B cell (primary cell): ENCODE measurements around the gene HOTAIR. TPM values are rescaled to one million over a fixed set of nuclear protein-coding genes. Genes with fewer than 3 reads are reported as not detected.
A peak's percentile ranks its signal among the peaks of the same experiment; 100 is the strongest.

Source experiments
- ATAC-seq: fragments of 200-7000 bp; cut with Tn5 transposase; one replicate; pipeline ENCODE4 v1.10.0; 2021; ENCODE audit warnings: low read depth, mild to moderate bottlenecking, moderate number of reproducible peaks, moderate library complexity
- CTCF ChIA-PET: fragments of 350-600 bp; sonication (Branson Sonifier 250); formaldehyde crosslinking; loops from one replicate; lab custom pipeline; 2021; ENCODE audit warnings: antibody characterized with exemption, inconsistent platforms; lab: Charles Lee
- POLR2A ChIA-PET: fragments of 350-600 bp; sonication (Branson Sonifier 250); formaldehyde crosslinking; loops from one replicate; lab custom pipeline; 2021; ENCODE audit warnings: antibody characterized with exemption; lab: Charles Lee
- DNase-seq: peaks from one replicate; pipeline ENCODE4 v3.0.0; 2013
- H2AFZ ChIP-seq: 2 replicates; pipeline ENCODE4 v1.6.1; 2012; ENCODE audit warnings: mild to moderate bottlenecking, low read depth, low read length; ENCODE audit not compliant: insufficient read depth, poor library complexity, severe bottlenecking
- H3K27ac ChIP-seq, 2 donors: 1 replicate in 1 of 2; 2 replicates in 1 of 2; pipeline ENCODE4 v1.5.1; 2012 to 2013; ENCODE audit warnings: low read length in 2 of 2, mild to moderate bottlenecking in 2 of 2, moderate library complexity in 1 of 2
- H3K27me3 ChIP-seq, 4 experiments: fragments of 200-600 bp in 1 of 4; sonication (generic) in 1 of 4; replicated peaks in 1 of 4; 1 replicate in 2 of 4; 2 replicates in 2 of 4; pipeline versions ENCODE4 v1.6.1 to v1.7.0; 2013 to 2016; ENCODE audit warnings: low read length in 3 of 4, mild to moderate bottlenecking in 2 of 4, mixed read lengths in 1 of 4, moderate library complexity in 1 of 4; ENCODE audit not compliant: insufficient read depth in 4 of 4, control insufficient read depth in 3 of 4; ENCODE audit errors: control extremely low read depth in 1 of 4
- H3K36me3 ChIP-seq, 2 experiments: replicated peaks in 1 of 2; 1 replicate in 1 of 2; 2 replicates in 1 of 2; pipeline versions ENCODE4 v1.6.1 to v1.7.1; 2013; ENCODE audit warnings: low read length in 1 of 2; ENCODE audit not compliant: insufficient read depth in 2 of 2, control insufficient read depth in 1 of 2; ENCODE audit errors: control extremely low read depth in 1 of 2, extremely low read depth in 1 of 2
- H3K4me1 ChIP-seq, 2 donors: fragments of 200-600 bp in 1 of 2; sonication (generic) in 1 of 2; 1 replicate in 1 of 2; 2 replicates in 1 of 2; pipeline versions ENCODE4 v1.5.1 to v1.6.1; 2013 to 2017; ENCODE audit warnings: low read length in 2 of 2; ENCODE audit not compliant: control insufficient read depth in 2 of 2, insufficient read depth in 2 of 2
- H3K4me2 ChIP-seq: replicated peaks from 2 replicates; pipeline ENCODE3; 2012; ENCODE audit warnings: mild to moderate bottlenecking, low read depth, low read length; ENCODE audit not compliant: poor library complexity, severe bottlenecking
- H3K4me3 ChIP-seq, 5 experiments: fragments of 200-600 bp in 1 of 5; sonication (generic) in 1 of 5; 1 replicate in 3 of 5; 2 replicates in 2 of 5; pipeline versions ENCODE4 v1.5.1 to v1.7.0; 2011 to 2016; ENCODE audit warnings: low read length in 4 of 5, mild to moderate bottlenecking in 4 of 5, low read depth in 2 of 5, control low read depth in 1 of 5, moderate library complexity in 1 of 5; ENCODE audit not compliant: insufficient read depth in 1 of 5; ENCODE audit errors: control extremely low read depth in 1 of 5, extremely low read depth in 1 of 5
- H3K79me2 ChIP-seq: fragments of 200-600 bp; sonication (generic); one replicate; pipeline ENCODE4 v1.6.0; 2016; ENCODE audit warnings: low read length; ENCODE audit not compliant: control insufficient read depth, insufficient read depth
- H3K9ac ChIP-seq: fragments of 200-600 bp; sonication (generic); 2 replicates; pipeline ENCODE4 v1.6.1; 2017; ENCODE audit warnings: mild to moderate bottlenecking, low read length, moderate library complexity
- H3K9me3 ChIP-seq, 3 donors: one replicate each; pipeline versions ENCODE4 v1.6.1 to v1.7.1; 2013; ENCODE audit warnings: low read length in 2 of 3; ENCODE audit not compliant: control insufficient read depth in 2 of 3, insufficient read depth in 1 of 3; ENCODE audit errors: control extremely low read depth in 1 of 3
- H4K20me1 ChIP-seq: 2 replicates; pipeline ENCODE4 v1.6.0; 2012; ENCODE audit warnings: mild to moderate bottlenecking, low read length; ENCODE audit not compliant: insufficient read depth, control insufficient read depth, poor library complexity, severe bottlenecking
- H3K27ac Mint-ChIP-seq: one replicate; pipeline ENCODE4 v1.8.0; 2021; ENCODE audit warnings: mixed read lengths
- H3K27me3 Mint-ChIP-seq: one replicate; pipeline ENCODE4 v1.8.0; 2021; ENCODE audit warnings: mixed read lengths
- H3K4me1 Mint-ChIP-seq: one replicate; pipeline ENCODE4 v1.8.0; 2021; ENCODE audit warnings: mixed read lengths
- H3K4me3 Mint-ChIP-seq: one replicate; pipeline ENCODE4 v1.8.0; 2021; ENCODE audit warnings: mixed read lengths
- H3K9me3 Mint-ChIP-seq: one replicate; pipeline ENCODE4 v1.8.0; 2022; ENCODE audit warnings: mixed read lengths; ENCODE audit not compliant: insufficient read depth
- EZH2 ChIP-seq: IDR thresholded peaks from 2 replicates; pipeline ENCODE4 v1.6.1; 2012; ENCODE audit warnings: borderline replicate concordance, low read depth, mild to moderate bottlenecking, moderate library complexity, low read length; ENCODE audit not compliant: insufficient read depth, poor library complexity, severe bottlenecking
- WGBS: methylation state at CpG from one replicate; pipeline ENCODE4 v1.1.5; 2013; ENCODE audit warnings: missing lambda C conversion rate; ENCODE audit not compliant: insufficient coverage; 5-methylcytosine and 5-hydroxymethylcytosine counted together
- intact Hi-C: fragments of 100-400 bp; cut with micrococcal nuclease; formaldehyde crosslinking; loops from one replicate; pipeline ENCODE4 v1.10.0; 2022
- polyA plus RNA-seq: library from polyadenylated mRNA; depleted of rRNA; stranded (reverse); fragments of >200 nt; gene quantifications from 2 replicates; pipeline ENCODE4 v1.2.3, GENCODE V29; 2012
- total RNA-seq, 2 donors: library from RNA; stranded (reverse); fragments of 120-200 nt in 1 of 2; gene quantifications; 1 replicate in 1 of 2; 2 replicates in 1 of 2; pipeline versions ENCODE4 v1.2.3 to v1.2.4, GENCODE V29; 2013 to 2022
- TF ChIP-seq, protein P1 (sequence below): fragments of 200-600 bp; IDR thresholded peaks from one replicate; pipeline ENCODE4 v1.8.0; 2022; ENCODE audit warnings: antibody characterized with exemption, mild to moderate bottlenecking

The HOTAIR gene
- total and polyA plus RNA-seq, 2 donors (not counting 1 experiment from before 2014, with no cell fraction given) = not detected

DNA sequence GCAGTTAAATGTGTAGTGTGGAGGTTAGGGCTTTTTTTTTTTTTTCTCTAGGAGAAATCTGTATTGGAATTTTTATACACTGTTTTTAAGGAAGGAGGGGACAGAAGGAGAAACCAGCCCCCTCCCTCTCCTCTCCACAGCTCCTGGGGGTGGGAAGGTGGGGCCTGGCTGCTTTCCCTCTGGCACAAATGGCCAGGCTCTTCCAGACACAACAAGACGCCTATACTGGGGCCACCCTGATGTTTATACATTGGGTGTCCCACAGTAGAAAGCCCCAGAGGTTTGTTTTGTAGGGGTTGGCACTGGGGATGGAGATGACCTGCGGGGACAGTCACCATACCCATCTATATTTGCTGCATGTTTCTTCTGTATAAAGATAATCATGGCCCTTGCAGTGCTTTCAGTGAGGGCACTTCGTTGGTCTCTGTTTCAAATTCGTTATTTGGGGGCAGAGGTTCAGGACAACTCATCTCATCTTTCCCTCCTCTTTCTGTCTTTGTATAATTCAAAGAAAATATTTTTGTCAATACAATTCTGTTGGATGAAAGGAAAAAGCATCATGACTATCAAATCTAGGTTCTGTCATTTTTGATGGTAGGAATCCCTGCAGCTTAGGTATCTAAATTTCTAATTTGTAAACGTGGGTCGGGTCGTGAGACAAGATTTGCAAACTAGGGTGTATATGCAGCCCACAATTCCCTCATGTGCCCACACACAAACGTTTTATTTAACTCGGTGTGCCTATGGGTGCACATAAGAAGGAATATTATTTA is 2.3 kb upstream of the HOTAIR start:
- Histone ChIP-seq H3K36me3 (no peaks in the 10 kb centered on the region), H3K9me3 (peaks cover 0 to 78% (median 13%) of the 10 kb centered on the region in 3 donors), H3K4me2 (no peak overlapping the region), H3K27ac (no peak overlapping the region), H2AFZ (no peak overlapping the region), H3K79me2 (no peaks in the 10 kb centered on the region), H3K9ac (no peak overlapping the region), H3K4me3 (no peak overlapping the region), H3K4me1 (peaks cover 25 to 42% of the 10 kb centered on the region in 2 donors), H4K20me1 (no peaks in the 10 kb centered on the region), H3K27me3 (peaks cover 0 to 97% (median 85%) of the 10 kb centered on the region in 4 experiments)
- TF ChIP-seq, protein P1, sequence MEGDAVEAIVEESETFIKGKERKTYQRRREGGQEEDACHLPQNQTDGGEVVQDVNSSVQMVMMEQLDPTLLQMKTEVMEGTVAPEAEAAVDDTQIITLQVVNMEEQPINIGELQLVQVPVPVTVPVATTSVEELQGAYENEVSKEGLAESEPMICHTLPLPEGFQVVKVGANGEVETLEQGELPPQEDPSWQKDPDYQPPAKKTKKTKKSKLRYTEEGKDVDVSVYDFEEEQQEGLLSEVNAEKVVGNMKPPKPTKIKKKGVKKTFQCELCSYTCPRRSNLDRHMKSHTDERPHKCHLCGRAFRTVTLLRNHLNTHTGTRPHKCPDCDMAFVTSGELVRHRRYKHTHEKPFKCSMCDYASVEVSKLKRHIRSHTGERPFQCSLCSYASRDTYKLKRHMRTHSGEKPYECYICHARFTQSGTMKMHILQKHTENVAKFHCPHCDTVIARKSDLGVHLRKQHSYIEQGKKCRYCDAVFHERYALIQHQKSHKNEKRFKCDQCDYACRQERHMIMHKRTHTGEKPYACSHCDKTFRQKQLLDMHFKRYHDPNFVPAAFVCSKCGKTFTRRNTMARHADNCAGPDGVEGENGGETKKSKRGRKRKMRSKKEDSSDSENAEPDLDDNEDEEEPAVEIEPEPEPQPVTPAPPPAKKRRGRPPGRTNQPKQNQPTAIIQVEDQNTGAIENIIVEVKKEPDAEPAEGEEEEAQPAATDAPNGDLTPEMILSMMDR = no peak
- WGBS = no CpG with 5 or more reads among the region's 9 CpGs
- CTCF ChIA-PET = no interaction called here
- H3K4me1 Mint-ChIP-seq = peaks cover 21% of the 10 kb centered on the region
- POLR2A ChIA-PET = interaction anchor here (0.6 to 0.7 kb wide), 2 partner anchors 15 to 228 kb away, joined by 3 to 12 read pairs; no protein-coding TSS in a partner anchor
- DNase-seq = no peak
- peaks cover 2% of the 10 kb centered on the region for H3K9me3 Mint-ChIP-seq
- intact Hi-C loops = loop anchor here (5.0 kb wide), 1 partner anchor 35 kb away; no protein-coding TSS in a partner anchor
- H3K4me3 Mint-ChIP-seq = no peak overlapping the region
- H3K27me3 Mint-ChIP-seq = peaks cover 83% of the 10 kb centered on the region
- ATAC-seq = no peak
- H3K27ac Mint-ChIP-seq = no peak overlapping the region

DNA sequence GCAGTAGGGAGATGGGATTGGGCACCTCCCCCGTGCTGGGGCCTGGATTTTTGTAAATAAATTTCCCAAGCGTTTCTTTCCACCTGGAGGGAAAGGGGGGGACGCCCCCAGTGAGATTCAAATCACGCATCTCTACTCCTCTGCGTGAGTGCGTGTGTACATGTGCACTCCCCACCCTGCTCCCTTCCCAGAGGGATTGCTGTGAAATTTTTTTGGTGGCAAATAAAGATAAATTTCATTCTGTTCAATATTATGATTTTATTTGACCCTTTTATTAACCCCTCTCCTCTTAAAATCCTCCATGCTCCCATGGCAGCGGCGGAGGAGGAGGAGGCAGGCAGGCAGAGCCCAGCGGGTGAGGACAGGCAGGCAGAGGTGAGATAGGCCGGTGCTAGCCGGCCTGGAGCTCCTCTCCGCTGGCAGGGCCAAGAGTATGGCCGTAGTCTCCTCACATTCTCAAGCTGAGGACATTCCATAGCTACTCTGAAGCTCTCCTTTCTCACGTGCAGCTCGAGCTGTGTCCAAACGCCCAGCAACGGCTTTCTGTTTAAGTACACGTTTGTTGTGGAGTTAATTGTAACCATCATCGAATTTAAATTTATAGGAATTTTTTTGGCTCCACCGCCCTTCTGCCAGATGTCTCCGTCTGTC is 1.5 kb upstream of the HOTAIR start:
- whole genome bisulfite sequencing = 23% methylated on average over 7 of the region's 21 CpGs
- POLR2A ChIA-PET = interaction anchor here (0.6 to 0.7 kb wide), 2 partner anchors 104 to 229 kb away, joined by 3 to 7 read pairs; no protein-coding TSS in a partner anchor
- H3K27me3 ChIP-seq = peaks cover 0 to 97% (median 85%) of the 10 kb centered on the region in 4 experiments
- no peak overlapping the region for H3K4me3 Mint-ChIP-seq
- no peaks in the 10 kb centered on the region for H3K36me3 ChIP-seq
- no peak overlapping the region for H2AFZ ChIP-seq
- H3K4me2 ChIP-seq = no peak overlapping the region
- no peak overlapping the region for H3K9ac ChIP-seq
- H3K4me1 Mint-ChIP-seq = peaks cover 21% of the 10 kb centered on the region
- H4K20me1 ChIP-seq = no peaks in the 10 kb centered on the region
- no peak overlapping the region for H3K4me3 ChIP-seq
- H3K4me1 ChIP-seq = peaks cover 25 to 42% of the 10 kb centered on the region in 2 donors
- DNase-seq = peak; percentile 29
- peaks cover 85% of the 10 kb centered on the region for H3K27me3 Mint-ChIP-seq
- H3K27ac Mint-ChIP-seq = no peak overlapping the region
- peaks cover 2% of the 10 kb centered on the region for H3K9me3 Mint-ChIP-seq
- TF ChIP-seq, protein P1 = no peak
- TF ChIP-seq EZH2 = no peak
- CTCF ChIA-PET = interaction anchor here (0.7 kb wide), 1 partner anchor 276 kb away, joined by 5 read pairs; no protein-coding TSS in a partner anchor
- no peaks in the 10 kb centered on the region for H3K79me2 ChIP-seq
- ATAC-seq = no peak
- H3K9me3 ChIP-seq = peaks cover 0 to 78% (median 13%) of the 10 kb centered on the region in 3 donors
- no peak overlapping the region for H3K27ac ChIP-seq
- intact Hi-C loops = loop anchor here (5.0 kb wide), 1 partner anchor 36 kb away; no protein-coding TSS in a partner anchor
